ENCODE data around the gene HDAC11.

DNA sequence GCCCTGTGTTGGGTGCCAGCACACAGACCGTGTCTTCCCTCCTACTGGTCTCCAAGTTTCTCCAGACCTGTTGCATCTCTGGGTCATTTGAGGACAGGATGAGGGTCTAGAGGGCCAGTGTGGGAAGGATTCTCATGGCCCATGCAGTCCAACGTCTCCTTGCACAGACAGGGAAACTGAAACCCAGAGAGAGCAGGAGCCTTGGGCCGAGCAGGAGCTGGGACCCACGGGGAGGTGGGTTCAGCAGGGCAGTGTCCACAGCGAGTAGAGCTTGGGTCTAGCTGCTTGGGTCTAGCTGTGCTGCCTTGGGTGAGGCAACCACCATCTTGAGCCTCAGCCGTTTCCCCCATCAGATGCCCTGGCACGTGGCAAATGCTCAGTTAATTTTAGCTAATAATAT, 32.3 kb downstream of the HDAC11 start:
- TF ChIP-seq, protein P1, sequence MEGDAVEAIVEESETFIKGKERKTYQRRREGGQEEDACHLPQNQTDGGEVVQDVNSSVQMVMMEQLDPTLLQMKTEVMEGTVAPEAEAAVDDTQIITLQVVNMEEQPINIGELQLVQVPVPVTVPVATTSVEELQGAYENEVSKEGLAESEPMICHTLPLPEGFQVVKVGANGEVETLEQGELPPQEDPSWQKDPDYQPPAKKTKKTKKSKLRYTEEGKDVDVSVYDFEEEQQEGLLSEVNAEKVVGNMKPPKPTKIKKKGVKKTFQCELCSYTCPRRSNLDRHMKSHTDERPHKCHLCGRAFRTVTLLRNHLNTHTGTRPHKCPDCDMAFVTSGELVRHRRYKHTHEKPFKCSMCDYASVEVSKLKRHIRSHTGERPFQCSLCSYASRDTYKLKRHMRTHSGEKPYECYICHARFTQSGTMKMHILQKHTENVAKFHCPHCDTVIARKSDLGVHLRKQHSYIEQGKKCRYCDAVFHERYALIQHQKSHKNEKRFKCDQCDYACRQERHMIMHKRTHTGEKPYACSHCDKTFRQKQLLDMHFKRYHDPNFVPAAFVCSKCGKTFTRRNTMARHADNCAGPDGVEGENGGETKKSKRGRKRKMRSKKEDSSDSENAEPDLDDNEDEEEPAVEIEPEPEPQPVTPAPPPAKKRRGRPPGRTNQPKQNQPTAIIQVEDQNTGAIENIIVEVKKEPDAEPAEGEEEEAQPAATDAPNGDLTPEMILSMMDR (optimal IDR thresholded peaks at IDR 0.05 in 1 of 3, IDR thresholded peaks at IDR 0.05 in 1 of 3, conservative IDR thresholded peaks at IDR 0.05 in 1 of 3; ENCODE audit: extremely low read depth in 1 of 3, insufficient read depth in 2 of 3, low read length in 3 of 3), result no peak
- no peak for TF ChIP-seq EZH2 (IDR thresholded peaks at IDR 0.05; ENCODE audit: low read length)
